HEK293 (cell line): ENCODE measurements around the gene MAD2L2.

Experiments
- CTCF ChIA-PET: fragments of 350-600 bp; formaldehyde crosslinking; extraction: SDS; loops from one replicate; lab custom pipeline; 2021; ENCODE audit warnings: antibody characterized with exemption; lab: Yijun Ruan, JAX
- POLR2A ChIA-PET: fragments of 300-600 bp; formaldehyde crosslinking; extraction: SDS; loops from one replicate; lab custom pipeline; 2020; ENCODE audit warnings: antibody characterized with exemption, inconsistent platforms; lab: Yijun Ruan, JAX
- H3K27ac ChIP-seq: fragments of 200-500 bp; sonication (Bioruptor generic); 2 replicates; pipeline ENCODE4 v1.5.1; 2014; ENCODE audit warnings: low read depth, low read length, control low read depth, inconsistent platforms; ENCODE audit errors: extremely low read depth
- H3K36me3 ChIP-seq, 2 experiments: fragments of 200-500 bp in 1 of 2; sonication (Bioruptor generic) in 1 of 2; 1 replicate in 1 of 2; 2 replicates in 1 of 2; pipeline ENCODE4 v1.5.1; 2014 to 2017; ENCODE audit warnings: inconsistent platforms in 2 of 2, low read length in 2 of 2; ENCODE audit not compliant: control insufficient read depth in 2 of 2, insufficient read depth in 1 of 2
- H3K4me1 ChIP-seq: fragments of 200-500 bp; sonication (Bioruptor generic); 2 replicates; pipeline ENCODE4 v1.5.1; 2014; ENCODE audit warnings: mild to moderate bottlenecking, low read length, inconsistent platforms; ENCODE audit not compliant: control insufficient read depth, insufficient read depth
- H3K4me3 ChIP-seq: 2 replicates; pipeline ENCODE4 v1.5.1; 2011; ENCODE audit warnings: low read depth, mild to moderate bottlenecking, control low read depth, low read length, moderate library complexity
- H3K9me3 ChIP-seq: fragments of 200-500 bp; sonication (Bioruptor generic); 2 replicates; pipeline ENCODE4 v1.5.1; 2014; ENCODE audit warnings: low read depth, low read length, inconsistent platforms; ENCODE audit not compliant: control insufficient read depth, insufficient read depth
- HOXA7 ChIP-seq: sonication (generic); formaldehyde crosslinking; IDR thresholded peaks from 2 replicates; pipeline ENCODE4 v1.8.1; 2022; ENCODE audit warnings: missing genetic modification reagents, borderline replicate concordance
- HOXD13 ChIP-seq: sonication (generic); formaldehyde crosslinking; IDR thresholded peaks from 2 replicates; pipeline ENCODE4 v1.8.0; 2022; ENCODE audit warnings: missing genetic modification reagents, borderline replicate concordance
- KLF16 ChIP-seq: fragments of 450-650 bp; formaldehyde crosslinking; IDR thresholded peaks from 2 replicates; pipeline ENCODE4 v1.5.1; 2017; ENCODE audit warnings: missing biosample characterization, missing genetic modification characterization
- SP3 ChIP-seq: fragments of 450-650 bp; formaldehyde crosslinking; IDR thresholded peaks from 2 replicates; pipeline ENCODE4 v1.5.1; 2016; ENCODE audit warnings: missing biosample characterization, missing genetic modification characterization
- SP7 ChIP-seq: fragments of 450-650 bp; formaldehyde crosslinking; IDR thresholded peaks from 2 replicates; pipeline ENCODE4 v1.5.1; 2016; ENCODE audit warnings: missing biosample characterization, missing genetic modification characterization
- ZNF138 ChIP-seq: fragments of 450-650 bp; formaldehyde crosslinking; IDR thresholded peaks from 2 replicates; pipeline ENCODE4 v1.5.1; 2016; ENCODE audit warnings: missing biosample characterization, missing genetic modification characterization, borderline replicate concordance
- ZNF146 ChIP-seq: fragments of 450-650 bp; formaldehyde crosslinking; IDR thresholded peaks from 2 replicates; pipeline ENCODE4 v1.5.1; 2016; ENCODE audit warnings: missing biosample characterization, missing genetic modification characterization
- ZNF221 ChIP-seq: fragments of 450-650 bp; formaldehyde crosslinking; IDR thresholded peaks from 2 replicates; pipeline ENCODE4 v1.5.1; 2017; ENCODE audit warnings: missing biosample characterization, missing genetic modification characterization, borderline replicate concordance
- ZNF24 ChIP-seq: fragments of 450-650 bp; formaldehyde crosslinking; IDR thresholded peaks from 2 replicates; pipeline ENCODE4 v1.5.1; 2016; ENCODE audit warnings: missing biosample characterization, missing genetic modification characterization
- ZNF248 ChIP-seq: fragments of 450-650 bp; formaldehyde crosslinking; IDR thresholded peaks from 2 replicates; pipeline ENCODE4 v1.5.1; 2017; ENCODE audit warnings: missing biosample characterization, missing genetic modification characterization
- ZNF324 ChIP-seq: fragments of 450-650 bp; formaldehyde crosslinking; IDR thresholded peaks from 2 replicates; pipeline ENCODE4 v1.5.1; 2016; ENCODE audit warnings: missing biosample characterization, missing genetic modification characterization
- ZNF354C ChIP-seq: fragments of 450-650 bp; formaldehyde crosslinking; IDR thresholded peaks from 2 replicates; pipeline ENCODE4 v1.5.1; 2016; ENCODE audit warnings: missing biosample characterization, missing genetic modification characterization, low read depth, borderline replicate concordance
- ZNF366 ChIP-seq: fragments of 450-650 bp; formaldehyde crosslinking; conservative IDR thresholded peaks from 2 replicates; pipeline ENCODE4 v1.5.1; 2016; ENCODE audit warnings: missing biosample characterization, missing genetic modification characterization
- ZNF426 ChIP-seq: fragments of 450-650 bp; formaldehyde crosslinking; IDR thresholded peaks from 2 replicates; pipeline ENCODE4 v1.5.1; 2017; ENCODE audit warnings: missing biosample characterization, missing genetic modification characterization, mild to moderate bottlenecking, inconsistent platforms, moderate library complexity
- ZNF571 ChIP-seq: fragments of 450-650 bp; formaldehyde crosslinking; IDR thresholded peaks from 2 replicates; pipeline ENCODE4 v1.5.0; 2017; ENCODE audit warnings: missing biosample characterization, missing genetic modification characterization
- ZNF629 ChIP-seq: fragments of 450-650 bp; formaldehyde crosslinking; IDR thresholded peaks from 2 replicates; pipeline ENCODE4 v1.5.1; 2017; ENCODE audit warnings: missing biosample characterization, missing genetic modification characterization
- ZNF660 ChIP-seq: fragments of 450-650 bp; IDR thresholded peaks from 2 replicates; pipeline ENCODE4 v1.5.1; 2018; ENCODE audit warnings: missing biosample characterization, mild to moderate bottlenecking, missing genetic modification characterization
- ZNF707 ChIP-seq: fragments of 450-650 bp; formaldehyde crosslinking; IDR thresholded peaks from 2 replicates; pipeline ENCODE4 v1.5.1; 2016; ENCODE audit warnings: missing biosample characterization, missing genetic modification characterization
- ZNF830 ChIP-seq: fragments of 450-650 bp; IDR thresholded peaks from 2 replicates; pipeline ENCODE4 v1.5.0; 2018; ENCODE audit warnings: missing biosample characterization, missing genetic modification characterization, low read depth, mild to moderate bottlenecking, moderate library complexity
- ZNF837 ChIP-seq: fragments of 450-650 bp; formaldehyde crosslinking; IDR thresholded peaks from 2 replicates; pipeline ENCODE4 v1.5.1; 2016; ENCODE audit warnings: missing biosample characterization, missing genetic modification characterization
- ZSCAN23 ChIP-seq: fragments of 450-650 bp; formaldehyde crosslinking; IDR thresholded peaks from 2 replicates; pipeline ENCODE4 v1.5.1; 2016; ENCODE audit warnings: missing biosample characterization, missing genetic modification characterization
- TF ChIP-seq, protein P1 (sequence below): fragments of 450-650 bp; formaldehyde crosslinking; IDR thresholded peaks from 2 replicates; pipeline ENCODE4 v1.5.1; 2016; ENCODE audit warnings: missing biosample characterization, missing genetic modification characterization
- TF ChIP-seq, protein P2 (sequence below): fragments of 450-650 bp; formaldehyde crosslinking; IDR thresholded peaks from 2 replicates; pipeline ENCODE4 v1.5.1; 2016; ENCODE audit warnings: missing biosample characterization, missing genetic modification characterization
- TF ChIP-seq, protein P3 (sequence below): fragments of 450-650 bp; formaldehyde crosslinking; IDR thresholded peaks from 2 replicates; pipeline ENCODE4 v1.5.1; 2017; ENCODE audit warnings: missing biosample characterization, missing genetic modification characterization
- TF ChIP-seq, protein P4 (sequence below): fragments of 450-650 bp; formaldehyde crosslinking; IDR thresholded peaks from 2 replicates; pipeline ENCODE4 v1.5.1; 2017; ENCODE audit warnings: missing biosample characterization, mild to moderate bottlenecking, missing genetic modification characterization, moderate library complexity
- TF ChIP-seq, protein P5 (sequence below): fragments of 450-650 bp; IDR thresholded peaks from 2 replicates; pipeline ENCODE4 v1.5.1; 2018; ENCODE audit warnings: missing biosample characterization, mild to moderate bottlenecking, missing genetic modification characterization

MAD2L2 gene

DNA sequence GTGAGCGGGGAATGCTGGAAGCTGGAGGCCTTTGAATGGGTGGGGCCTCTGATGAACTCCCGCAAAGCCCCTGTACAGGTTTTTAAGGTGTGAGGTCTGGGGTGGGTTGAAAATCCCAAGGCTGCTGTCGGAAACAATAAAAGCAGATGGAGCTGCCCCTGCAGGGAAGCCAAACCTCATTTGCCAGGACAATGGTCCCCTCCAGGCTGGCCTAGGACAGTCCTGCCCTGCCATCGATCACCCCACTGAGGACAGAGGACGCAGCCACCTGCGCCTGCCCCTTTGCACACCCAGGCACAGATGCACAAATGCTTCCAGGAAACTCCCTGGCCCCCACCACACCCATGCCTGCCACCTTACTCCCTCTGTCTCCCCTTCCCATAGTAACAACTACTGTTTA lies 14.9 kb upstream of the MAD2L2 start (continued):
- TF ChIP-seq, protein P1, sequence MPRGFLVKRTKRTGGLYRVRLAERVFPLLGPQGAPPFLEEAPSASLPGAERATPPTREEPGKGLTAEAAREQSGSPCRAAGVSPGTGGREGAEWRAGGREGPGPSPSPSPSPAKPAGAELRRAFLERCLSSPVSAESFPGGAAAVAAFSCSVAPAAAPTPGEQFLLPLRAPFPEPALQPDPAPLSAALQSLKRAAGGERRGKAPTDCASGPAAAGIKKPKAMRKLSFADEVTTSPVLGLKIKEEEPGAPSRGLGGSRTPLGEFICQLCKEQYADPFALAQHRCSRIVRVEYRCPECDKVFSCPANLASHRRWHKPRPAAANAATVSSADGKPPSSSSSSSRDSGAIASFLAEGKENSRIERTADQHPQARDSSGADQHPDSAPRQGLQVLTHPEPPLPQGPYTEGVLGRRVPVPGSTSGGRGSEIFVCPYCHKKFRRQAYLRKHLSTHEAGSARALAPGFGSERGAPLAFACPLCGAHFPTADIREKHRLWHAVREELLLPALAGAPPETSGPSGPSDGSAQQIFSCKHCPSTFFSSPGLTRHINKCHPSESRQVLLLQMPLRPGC, result no peak
- TF ChIP-seq ZNF830 (tag by site-specific recombination) (no peak), ZNF138 (tag by site-specific recombination) (no peak)
- TF ChIP-seq, protein P2, sequence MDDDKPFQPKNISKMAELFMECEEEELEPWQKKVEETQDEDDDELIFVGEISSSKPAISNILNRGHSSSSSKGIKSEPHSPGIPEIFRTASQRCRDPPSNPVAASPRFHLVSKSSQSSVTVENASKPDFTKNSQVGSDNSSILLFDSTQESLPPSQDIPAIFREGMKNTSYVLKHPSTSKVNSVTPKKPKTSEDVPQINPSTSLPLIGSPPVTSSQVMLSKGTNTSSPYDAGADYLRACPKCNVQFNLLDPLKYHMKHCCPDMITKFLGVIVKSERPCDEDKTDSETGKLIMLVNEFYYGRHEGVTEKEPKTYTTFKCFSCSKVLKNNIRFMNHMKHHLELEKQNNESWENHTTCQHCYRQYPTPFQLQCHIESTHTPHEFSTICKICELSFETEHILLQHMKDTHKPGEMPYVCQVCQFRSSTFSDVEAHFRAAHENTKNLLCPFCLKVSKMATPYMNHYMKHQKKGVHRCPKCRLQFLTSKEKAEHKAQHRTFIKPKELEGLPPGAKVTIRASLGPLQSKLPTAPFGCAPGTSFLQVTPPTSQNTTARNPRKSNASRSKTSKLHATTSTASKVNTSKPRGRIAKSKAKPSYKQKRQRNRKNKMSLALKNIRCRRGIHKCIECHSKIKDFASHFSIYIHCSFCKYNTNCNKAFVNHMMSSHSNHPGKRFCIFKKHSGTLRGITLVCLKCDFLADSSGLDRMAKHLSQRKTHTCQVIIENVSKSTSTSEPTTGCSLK (tag by site-specific recombination), result no peak
- TF ChIP-seq, protein P3, sequence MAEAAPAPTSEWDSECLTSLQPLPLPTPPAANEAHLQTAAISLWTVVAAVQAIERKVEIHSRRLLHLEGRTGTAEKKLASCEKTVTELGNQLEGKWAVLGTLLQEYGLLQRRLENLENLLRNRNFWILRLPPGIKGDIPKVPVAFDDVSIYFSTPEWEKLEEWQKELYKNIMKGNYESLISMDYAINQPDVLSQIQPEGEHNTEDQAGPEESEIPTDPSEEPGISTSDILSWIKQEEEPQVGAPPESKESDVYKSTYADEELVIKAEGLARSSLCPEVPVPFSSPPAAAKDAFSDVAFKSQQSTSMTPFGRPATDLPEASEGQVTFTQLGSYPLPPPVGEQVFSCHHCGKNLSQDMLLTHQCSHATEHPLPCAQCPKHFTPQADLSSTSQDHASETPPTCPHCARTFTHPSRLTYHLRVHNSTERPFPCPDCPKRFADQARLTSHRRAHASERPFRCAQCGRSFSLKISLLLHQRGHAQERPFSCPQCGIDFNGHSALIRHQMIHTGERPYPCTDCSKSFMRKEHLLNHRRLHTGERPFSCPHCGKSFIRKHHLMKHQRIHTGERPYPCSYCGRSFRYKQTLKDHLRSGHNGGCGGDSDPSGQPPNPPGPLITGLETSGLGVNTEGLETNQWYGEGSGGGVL (tag by site-specific recombination), result no peak

DNA sequence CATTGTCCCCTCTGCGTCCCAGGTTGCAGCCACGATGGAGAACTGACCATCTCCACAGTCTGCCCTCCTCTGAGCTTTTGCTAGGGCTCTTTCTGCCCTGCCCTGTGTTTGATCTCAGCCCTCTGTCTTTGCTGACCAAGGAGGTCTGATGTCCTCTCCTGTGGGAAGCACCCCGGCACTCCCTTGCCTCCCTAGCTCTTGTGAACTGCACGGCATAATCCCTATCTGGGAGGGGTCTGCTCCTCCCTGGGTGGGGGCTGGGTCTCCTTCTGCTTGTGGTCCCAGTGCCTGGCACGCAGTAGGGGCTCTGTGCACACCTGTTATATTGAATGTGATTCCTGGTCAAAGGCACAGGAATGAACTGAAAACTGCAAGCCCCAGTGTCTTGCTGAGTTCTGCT lies 13.0 kb upstream of the MAD2L2 start:
- Histone ChIP-seq H3K9me3 (no peaks in the 10 kb centered on the region), H3K4me1 (peaks cover 9% of the 10 kb centered on the region; the same call in 1 of the 2 replicates), H3K27ac (no peak overlapping the region), H3K4me3 (no peak overlapping the region), H3K36me3 (no peaks in the 10 kb centered on the region)
- no peak for TF ChIP-seq SP3 (tag by site-specific recombination)
- no peak for TF ChIP-seq ZNF24
- no peak for TF ChIP-seq KLF16 (tag by site-specific recombination)
- no peak for TF ChIP-seq ZNF324 (tag by site-specific recombination)
- no peak for TF ChIP-seq HOXA7 (CRISPR knock-in tag)
- no peak for TF ChIP-seq ZNF221 (tag by site-specific recombination)
- no peak for TF ChIP-seq ZSCAN23 (tag by site-specific recombination)
- TF ChIP-seq, protein P4, sequence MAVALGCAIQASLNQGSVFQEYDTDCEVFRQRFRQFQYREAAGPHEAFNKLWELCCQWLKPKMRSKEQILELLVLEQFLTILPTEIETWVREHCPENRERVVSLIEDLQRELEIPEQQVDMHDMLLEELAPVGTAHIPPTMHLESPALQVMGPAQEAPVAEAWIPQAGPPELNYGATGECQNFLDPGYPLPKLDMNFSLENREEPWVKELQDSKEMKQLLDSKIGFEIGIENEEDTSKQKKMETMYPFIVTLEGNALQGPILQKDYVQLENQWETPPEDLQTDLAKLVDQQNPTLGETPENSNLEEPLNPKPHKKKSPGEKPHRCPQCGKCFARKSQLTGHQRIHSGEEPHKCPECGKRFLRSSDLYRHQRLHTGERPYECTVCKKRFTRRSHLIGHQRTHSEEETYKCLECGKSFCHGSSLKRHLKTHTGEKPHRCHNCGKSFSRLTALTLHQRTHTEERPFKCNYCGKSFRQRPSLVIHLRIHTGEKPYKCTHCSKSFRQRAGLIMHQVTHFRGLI (tag by site-specific recombination), result no peak
- no peak for TF ChIP-seq ZNF837
- CTCF ChIA-PET, result interaction anchor here (0.7 to 2.4 kb wide), 3 partner anchors 17 to 29 kb away, joined by 3 to 6 read pairs (median 4); partner anchors contain the start of gene FBXO6
- POLR2A ChIA-PET, result no interaction called here

DNA sequence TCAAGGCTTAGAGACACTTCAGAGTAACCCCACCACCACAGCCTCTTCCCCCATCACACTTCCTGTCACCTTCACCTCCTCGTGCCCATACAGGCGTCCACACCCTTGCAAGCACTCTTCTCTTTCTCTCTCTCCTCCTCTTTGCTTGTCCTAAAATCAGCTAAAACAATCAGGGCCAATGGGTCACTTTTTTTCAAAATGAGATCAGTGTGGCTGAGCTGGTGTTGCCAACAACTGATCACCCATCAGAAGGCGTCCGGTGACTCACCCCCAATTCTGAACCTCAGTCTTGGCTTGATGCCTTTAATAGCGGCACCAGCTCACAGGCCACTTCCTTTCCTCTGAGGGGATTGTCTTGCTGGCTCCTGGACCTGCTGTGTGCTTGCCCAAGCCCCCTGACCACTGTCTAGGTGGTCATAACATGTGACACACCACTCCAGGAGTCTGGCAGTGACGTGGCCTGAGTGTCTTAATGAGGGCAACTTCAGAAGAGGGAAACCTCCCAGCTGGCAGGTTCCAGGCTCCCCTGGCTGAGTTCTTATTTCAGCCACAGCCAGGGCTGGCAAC lies 12.2 kb upstream of the MAD2L2 start:
- Histone ChIP-seq H3K4me3 (no peak overlapping the region), H3K36me3 (no peaks in the 10 kb centered on the region), H3K27ac (no peak overlapping the region), H3K9me3 (no peaks in the 10 kb centered on the region), H3K4me1 (peaks cover 9% of the 10 kb centered on the region; the same call in 1 of the 2 replicates)
- CTCF ChIA-PET, result interaction anchor here (0.7 to 1.0 kb wide), 2 partner anchors 26 to 480 kb away, joined by 4 to 6 read pairs; no protein-coding TSS in a partner anchor
- POLR2A ChIA-PET, result no interaction called here
- no peak for TF ChIP-seq ZNF571
- no peak for TF ChIP-seq HOXD13
- TF ChIP-seq ZNF248, result no peak
- TF ChIP-seq ZNF146 (tag by site-specific recombination), result no peak; the same call in 1 of the 2 replicates
- TF ChIP-seq ZNF354C, result no peak
- 0 out of 2 replicates have a peak, but pooled peaks have one; percentile 33 for TF ChIP-seq ZNF366 (tag by site-specific recombination)
- TF ChIP-seq ZNF660 (tag by site-specific recombination), result peak; percentile 85; the same call in 1 of the 2 replicates
- TF ChIP-seq ZNF629 (tag by site-specific recombination), result peak; percentile 48
- TF ChIP-seq SP7 (tag by site-specific recombination), result peak; percentile 43
- TF ChIP-seq, protein P5, sequence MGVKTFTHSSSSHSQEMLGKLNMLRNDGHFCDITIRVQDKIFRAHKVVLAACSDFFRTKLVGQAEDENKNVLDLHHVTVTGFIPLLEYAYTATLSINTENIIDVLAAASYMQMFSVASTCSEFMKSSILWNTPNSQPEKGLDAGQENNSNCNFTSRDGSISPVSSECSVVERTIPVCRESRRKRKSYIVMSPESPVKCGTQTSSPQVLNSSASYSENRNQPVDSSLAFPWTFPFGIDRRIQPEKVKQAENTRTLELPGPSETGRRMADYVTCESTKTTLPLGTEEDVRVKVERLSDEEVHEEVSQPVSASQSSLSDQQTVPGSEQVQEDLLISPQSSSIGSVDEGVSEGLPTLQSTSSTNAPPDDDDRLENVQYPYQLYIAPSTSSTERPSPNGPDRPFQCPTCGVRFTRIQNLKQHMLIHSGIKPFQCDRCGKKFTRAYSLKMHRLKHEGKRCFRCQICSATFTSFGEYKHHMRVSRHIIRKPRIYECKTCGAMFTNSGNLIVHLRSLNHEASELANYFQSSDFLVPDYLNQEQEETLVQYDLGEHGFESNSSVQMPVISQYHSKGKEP, result no peak
- TF ChIP-seq ZNF426 (tag by site-specific recombination), result no peak
- TF ChIP-seq ZNF707, result no peak
